Ovary (tissue), 9 donors: ENCODE measurements around the gene LAMA2. TPM values are rescaled to one million over a fixed set of nuclear protein-coding genes. Genes with fewer than 3 reads are reported as not detected.
A peak's percentile ranks its signal among the peaks of the same experiment; 100 is the strongest.

Experiments
- DNase-seq, 5 donors: peaks; one replicate each; pipeline ENCODE4 v3.0.0-alpha.2; 2019 to 2020
- H3K27ac ChIP-seq, 2 donors: fragments of 200-600 bp; one replicate each; pipeline versions ENCODE4 v1.5.1 to v1.8.0; 2019 to 2022
- H3K27me3 ChIP-seq: fragments of 200-600 bp; one replicate; pipeline ENCODE4 v1.8.0; 2022
- H3K36me3 ChIP-seq: fragments of 200-600 bp; sonication (generic); one replicate; pipeline ENCODE4 v1.5.1; 2019
- H3K4me1 ChIP-seq: one replicate; pipeline ENCODE4 v1.8.1; 2013; ENCODE audit warnings: mild to moderate bottlenecking, moderate library complexity; ENCODE audit not compliant: insufficient read depth
- H3K4me3 ChIP-seq: fragments of 200-600 bp; sonication (generic); one replicate; pipeline ENCODE4 v1.5.1; 2017
- H3K9me3 ChIP-seq, 2 donors: fragments of 200-600 bp in 1 of 2; sonication (generic) in 1 of 2; one replicate each; pipeline versions ENCODE4 v1.5.1 to v1.8.1; 2013 to 2019; ENCODE audit warnings: mild to moderate bottlenecking in 1 of 2, moderate library complexity in 1 of 2
- EP300 ChIP-seq: sonication (generic); formaldehyde crosslinking; IDR thresholded peaks from one replicate; pipeline ENCODE4 v1.6.1; 2017; ENCODE audit warnings: antibody characterized with exemption
- POLR2A ChIP-seq: fragments of 450-650 bp; IDR thresholded peaks from one replicate; pipeline ENCODE4 v1.6.1; 2017; ENCODE audit warnings: antibody characterized with exemption, mild to moderate bottlenecking, moderate library complexity
- WGBS, 3 donors: extraction: QIAGEN DNeasy Blood & Tissue Kit in 1 of 3; methylation state at CpG; one replicate each; pipeline versions ENCODE4 v1.1.5 to v1.1.7; 2013 to 2017; 5-methylcytosine and 5-hydroxymethylcytosine counted together
- intact Hi-C, 4 donors: fragments of 100-400 bp; cut with DNase I; formaldehyde crosslinking; loops; one replicate each; pipeline versions ENCODE4 v1.11.0 to v1.15.1; 2022 to 2023
- polyA plus RNA-seq, 2 donors: library from polyadenylated mRNA; stranded (reverse); fragments of 200-250 nt in 1 of 2; fragments of 350-450 nt in 1 of 2; fragmentation: Illumina TruSeq in 1 of 2; extraction: RNeasy Lipid Tissue Mini Kit (QIAGEN cat#74804) in 1 of 2; gene quantifications; one replicate each; pipeline ENCODE4 v1.2.3, GENCODE V29; 2013 to 2014
- total RNA-seq, 7 donors: library from RNA; depleted of rRNA in 2 of 7; stranded (reverse); fragments of >200 nt in 2 of 7; fragmentation: NEBNext Ultra II Directional in 3 of 7; extraction: Animal tissue kit (Norgen Biotek cat#: 25700) in 3 of 7; gene quantifications; one replicate each; pipeline versions ENCODE4 v1.1.0 to v1.2.4, GENCODE V29; 2016 to 2023
- TF ChIP-seq, protein P1 (sequence below), 3 donors: fragments of 450-650 bp in 2 of 3; fragments of 200-600 bp in 1 of 3; IDR thresholded peaks; one replicate each; pipeline versions ENCODE4 v1.5.1 to v1.8.0; 2016 to 2022; ENCODE audit warnings: antibody characterized with exemption in 3 of 3, mild to moderate bottlenecking in 1 of 3
- donor health status: DM: no; HTN: no; CAD: no; lungs with moderate emphysema.
- donor health status: DM: no; HTN: no; CAD: no.
- donor health status: Bipolar disorder and iron deficiency.
- donor health status: DM: yes; HTN: yes; CAD: no.
- donor health status: DM: no; HTN: no; CAD: no.
- donor health status: DM: yes; HTN: yes; CAD: no.

LAMA2 gene
- total and polyA plus RNA-seq, 9 donors: 42.5 to 226 (median 121) TPM

- Histone ChIP-seq H3K4me3 (no peak overlapping the region), H3K9me3 (no peaks in the 10 kb centered on the region), H3K4me1 (peaks cover 2% of the 10 kb centered on the region), H3K36me3 (no peaks in the 10 kb centered on the region), H3K27ac (no peak overlapping the region), H3K27me3 (no peaks in the 10 kb centered on the region)
- intact Hi-C loops: no loop called here
- TF ChIP-seq, protein P1, sequence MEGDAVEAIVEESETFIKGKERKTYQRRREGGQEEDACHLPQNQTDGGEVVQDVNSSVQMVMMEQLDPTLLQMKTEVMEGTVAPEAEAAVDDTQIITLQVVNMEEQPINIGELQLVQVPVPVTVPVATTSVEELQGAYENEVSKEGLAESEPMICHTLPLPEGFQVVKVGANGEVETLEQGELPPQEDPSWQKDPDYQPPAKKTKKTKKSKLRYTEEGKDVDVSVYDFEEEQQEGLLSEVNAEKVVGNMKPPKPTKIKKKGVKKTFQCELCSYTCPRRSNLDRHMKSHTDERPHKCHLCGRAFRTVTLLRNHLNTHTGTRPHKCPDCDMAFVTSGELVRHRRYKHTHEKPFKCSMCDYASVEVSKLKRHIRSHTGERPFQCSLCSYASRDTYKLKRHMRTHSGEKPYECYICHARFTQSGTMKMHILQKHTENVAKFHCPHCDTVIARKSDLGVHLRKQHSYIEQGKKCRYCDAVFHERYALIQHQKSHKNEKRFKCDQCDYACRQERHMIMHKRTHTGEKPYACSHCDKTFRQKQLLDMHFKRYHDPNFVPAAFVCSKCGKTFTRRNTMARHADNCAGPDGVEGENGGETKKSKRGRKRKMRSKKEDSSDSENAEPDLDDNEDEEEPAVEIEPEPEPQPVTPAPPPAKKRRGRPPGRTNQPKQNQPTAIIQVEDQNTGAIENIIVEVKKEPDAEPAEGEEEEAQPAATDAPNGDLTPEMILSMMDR (IDR thresholded peaks at IDR 0.05): no peak
- no peak for DNase-seq
- 48 to 50% (median 50%) methylated on average over 2 of the region's 2 CpGs for WGBS, 3 donors
Measured at GRCh38 chr6:129242546-129242945, 359.6 kb downstream of the LAMA2 start.

- no peak for DNase-seq
- H3K4me3 ChIP-seq: no peak overlapping the region
- H3K9me3 ChIP-seq: no peaks in the 10 kb centered on the region
- peaks cover 2% of the 10 kb centered on the region for H3K4me1 ChIP-seq
- no peak for TF ChIP-seq POLR2A
- TF ChIP-seq, protein P1 (IDR thresholded peaks at IDR 0.05): no peak
- no peak for TF ChIP-seq EP300
- WGBS, 3 donors: 15 to 33% (median 19%) methylated on average over 2 of the region's 2 CpGs
- H3K36me3 ChIP-seq: no peaks in the 10 kb centered on the region
- H3K27ac ChIP-seq: no peak overlapping the region
- intact Hi-C loops: no loop called here
- H3K27me3 ChIP-seq: no peaks in the 10 kb centered on the region
Measured at GRCh38 chr6:129243377-129243776, 360.4 kb downstream of the LAMA2 start.

DNA sequence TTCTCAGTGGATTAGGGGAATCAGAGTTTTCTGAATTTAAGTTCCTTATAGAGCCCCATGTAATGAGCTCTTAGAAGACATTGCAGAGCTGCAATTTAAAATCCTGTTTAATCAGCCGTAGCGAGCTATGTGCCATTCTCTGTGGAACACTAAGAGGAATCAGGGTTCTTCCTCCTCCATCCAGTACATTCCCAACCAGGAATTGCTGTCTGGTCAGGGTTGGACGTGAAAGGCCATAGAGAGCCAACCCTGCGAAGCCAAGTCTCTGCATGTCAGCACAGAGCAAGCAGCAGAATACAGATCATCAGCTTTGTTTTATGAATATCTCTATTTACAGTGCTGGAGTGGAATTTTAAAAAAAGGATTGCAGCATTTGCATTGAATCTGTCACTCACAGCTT, 366.0 kb downstream of the LAMA2 start:
- no peaks in the 10 kb centered on the region for H3K9me3 ChIP-seq
- H3K27ac ChIP-seq: no peak overlapping the region
- no peak for DNase-seq
- WGBS, 3 donors: 75 to 82% (median 76%) methylated on average over 4 of the region's 4 CpGs
- H3K36me3 ChIP-seq: no peaks in the 10 kb centered on the region
- no peaks in the 10 kb centered on the region for H3K27me3 ChIP-seq
- H3K4me3 ChIP-seq: no peak overlapping the region
- TF ChIP-seq POLR2A (no peak), EP300 (no peak)
- TF ChIP-seq, protein P1 (IDR thresholded peaks at IDR 0.05): no peak
- no peaks in the 10 kb centered on the region for H3K4me1 ChIP-seq
- intact Hi-C loops: no loop called here

GRCh38 chr6:129251669-129252376, 368.9 kb downstream of the LAMA2 start:
- no peak for TF ChIP-seq POLR2A
- TF ChIP-seq, protein P1 (IDR thresholded peaks at IDR 0.05): peak; percentile 69 to 76 (median 73)
- TF ChIP-seq EP300: no peak
- Histone ChIP-seq H3K36me3 (no peaks in the 10 kb centered on the region), H3K4me3 (no peak overlapping the region), H3K4me1 (no peaks in the 10 kb centered on the region), H3K9me3 (no peaks in the 10 kb centered on the region), H3K27ac (no peak overlapping the region), H3K27me3 (no peaks in the 10 kb centered on the region)
- intact Hi-C loops: loop anchor here in 1 of 4 donors (5.0 kb wide), 1 partner anchor 525 kb away; no protein-coding TSS in a partner anchor
- peak in 4 of 5 donors; percentile 29 to 64 (median 32) for DNase-seq
- 71 to 72% (median 71%) methylated on average over 13 of the region's 13 CpGs for WGBS, 3 donors
